ENCODE data around the gene WDR72.

WDR72 gene

GRCh38 chr15:53473886-53474285 is 285.6 kb downstream of the WDR72 start:
- Histone ChIP-seq H3K27me3 (ENCODE audit: control insufficient read depth, low read length) (no peaks in the 10 kb centered on the region), H3K4me2 (ENCODE audit: low read length) (no peak overlapping the region), H3K27ac (ENCODE audit: low read depth, low read length) (no peak overlapping the region), H3F3A (ENCODE audit: control insufficient read depth, insufficient read depth) (no peaks in the 10 kb centered on the region), H3K9me3 (ENCODE audit: control insufficient read depth, insufficient read depth, low read length) (no peaks in the 10 kb centered on the region), H3K36me3 (ENCODE audit: control insufficient read depth, low read length) (no peaks in the 10 kb centered on the region), H4K20me1 (ENCODE audit: control insufficient read depth, insufficient read depth, low read depth, low read length) (no peaks in the 10 kb centered on the region), H3K9me2 (replicated peaks; ENCODE audit: control insufficient read depth, low read length) (no peaks in the 10 kb centered on the region), H3K79me2 (ENCODE audit: control insufficient read depth, low read length) (no peaks in the 10 kb centered on the region), H3K4me3 (ENCODE audit: low read length) (no peak overlapping the region), H3K4me1 (ENCODE audit: control insufficient read depth, low read length) (no peaks in the 10 kb centered on the region)
- TF ChIP-seq EZH2phosphoT487 (IDR thresholded peaks at IDR 0.05; ENCODE audit: borderline replicate concordance, low read length) (no peak), CTCF (IDR thresholded peaks at IDR 0.05; ENCODE audit: low read depth, low read length, poor library complexity, severe bottlenecking) (no peak)

GRCh38 chr15:53473435-53473834 is 286.0 kb downstream of the WDR72 start:
- Histone ChIP-seq H3K9me3 (ENCODE audit: control insufficient read depth, insufficient read depth, low read length) (no peaks in the 10 kb centered on the region), H3F3A (ENCODE audit: control insufficient read depth, insufficient read depth) (no peaks in the 10 kb centered on the region), H3K4me1 (ENCODE audit: control insufficient read depth, low read length) (no peaks in the 10 kb centered on the region), H3K4me2 (ENCODE audit: low read length) (no peak overlapping the region), H3K27me3 (ENCODE audit: control insufficient read depth, low read length) (no peaks in the 10 kb centered on the region), H3K27ac (ENCODE audit: low read depth, low read length) (no peak overlapping the region), H3K79me2 (ENCODE audit: control insufficient read depth, low read length) (no peaks in the 10 kb centered on the region), H4K20me1 (ENCODE audit: control insufficient read depth, insufficient read depth, low read depth, low read length) (no peaks in the 10 kb centered on the region), H3K4me3 (ENCODE audit: low read length) (no peak overlapping the region), H3K36me3 (ENCODE audit: control insufficient read depth, low read length) (no peaks in the 10 kb centered on the region), H3K9me2 (replicated peaks; ENCODE audit: control insufficient read depth, low read length) (no peaks in the 10 kb centered on the region)
- TF ChIP-seq CTCF (IDR thresholded peaks at IDR 0.05; ENCODE audit: low read depth, low read length, poor library complexity, severe bottlenecking) (no peak), EZH2phosphoT487 (IDR thresholded peaks at IDR 0.05; ENCODE audit: borderline replicate concordance, low read length) (no peak)

- Histone ChIP-seq H3K36me3 (ENCODE audit: control insufficient read depth, low read length) (no peaks in the 10 kb centered on the region), H3K9me2 (replicated peaks; ENCODE audit: control insufficient read depth, low read length) (no peaks in the 10 kb centered on the region), H3K4me1 (ENCODE audit: control insufficient read depth, low read length) (no peaks in the 10 kb centered on the region), H3K4me3 (ENCODE audit: low read length) (no peak overlapping the region), H4K20me1 (ENCODE audit: control insufficient read depth, insufficient read depth, low read depth, low read length) (no peaks in the 10 kb centered on the region), H3K4me2 (ENCODE audit: low read length) (no peak overlapping the region), H3K79me2 (ENCODE audit: control insufficient read depth, low read length) (no peaks in the 10 kb centered on the region), H3K9me3 (ENCODE audit: control insufficient read depth, insufficient read depth, low read length) (no peaks in the 10 kb centered on the region), H3K27ac (ENCODE audit: low read depth, low read length) (no peak overlapping the region), H3K27me3 (ENCODE audit: control insufficient read depth, low read length) (no peaks in the 10 kb centered on the region), H3F3A (ENCODE audit: control insufficient read depth, insufficient read depth) (no peaks in the 10 kb centered on the region)
- no peak for TF ChIP-seq EZH2phosphoT487 (IDR thresholded peaks at IDR 0.05; ENCODE audit: borderline replicate concordance, low read length)
- TF ChIP-seq CTCF (IDR thresholded peaks at IDR 0.05; ENCODE audit: low read depth, low read length, poor library complexity, severe bottlenecking), result no peak
Observed at GRCh38 chr15:53472883-53473282, 286.6 kb downstream of the WDR72 start.

GRCh38 chr15:53472210-53472609 is 287.3 kb downstream of the WDR72 start:
- Histone ChIP-seq H3K4me2 (ENCODE audit: low read length) (no peak overlapping the region), H3K9me2 (replicated peaks; ENCODE audit: control insufficient read depth, low read length) (no peaks in the 10 kb centered on the region; the same call in 1 of the 2 replicates)

More at GRCh38 chr15:53472210-53472609, 287.3 kb downstream of the WDR72 start:
- no peak for TF ChIP-seq EZH2phosphoT487 (IDR thresholded peaks at IDR 0.05; ENCODE audit: borderline replicate concordance, low read length)
- TF ChIP-seq CTCF (IDR thresholded peaks at IDR 0.05; ENCODE audit: low read depth, low read length, poor library complexity, severe bottlenecking), result no peak
- H3F3A ChIP-seq (ENCODE audit: control insufficient read depth, insufficient read depth), result no peaks in the 10 kb centered on the region
- no peaks in the 10 kb centered on the region for H3K79me2 ChIP-seq (ENCODE audit: control insufficient read depth, low read length)
- H3K9me3 ChIP-seq (ENCODE audit: control insufficient read depth, insufficient read depth, low read length), result no peaks in the 10 kb centered on the region
- no peak overlapping the region for H3K4me3 ChIP-seq (ENCODE audit: low read length)
- H3K4me1 ChIP-seq (ENCODE audit: control insufficient read depth, low read length), result no peaks in the 10 kb centered on the region
- H3K27ac ChIP-seq (ENCODE audit: low read depth, low read length), result no peak overlapping the region
- H3K27me3 ChIP-seq (ENCODE audit: control insufficient read depth, low read length), result no peaks in the 10 kb centered on the region
- H4K20me1 ChIP-seq (ENCODE audit: control insufficient read depth, insufficient read depth, low read depth, low read length), result no peaks in the 10 kb centered on the region
- no peaks in the 10 kb centered on the region for H3K36me3 ChIP-seq (ENCODE audit: control insufficient read depth, low read length)
